Activated T-helper 1 cell treated with Interleukin-2 at 50 U/mL for 16 hours (primary cell): Measurements from ENCODE around the gene PVR.
"Not testable (repeated sequence)": the region's sequence is repeated elsewhere in the genome, so short reads cannot be mapped to it uniquely, and the experiment has no call there.

Source experiments
- DNase-seq: peaks from one replicate; pipeline ENCODE4 v3.0.0-alpha.2; 2020; ENCODE audit warnings: low read depth

PVR gene, protein sequence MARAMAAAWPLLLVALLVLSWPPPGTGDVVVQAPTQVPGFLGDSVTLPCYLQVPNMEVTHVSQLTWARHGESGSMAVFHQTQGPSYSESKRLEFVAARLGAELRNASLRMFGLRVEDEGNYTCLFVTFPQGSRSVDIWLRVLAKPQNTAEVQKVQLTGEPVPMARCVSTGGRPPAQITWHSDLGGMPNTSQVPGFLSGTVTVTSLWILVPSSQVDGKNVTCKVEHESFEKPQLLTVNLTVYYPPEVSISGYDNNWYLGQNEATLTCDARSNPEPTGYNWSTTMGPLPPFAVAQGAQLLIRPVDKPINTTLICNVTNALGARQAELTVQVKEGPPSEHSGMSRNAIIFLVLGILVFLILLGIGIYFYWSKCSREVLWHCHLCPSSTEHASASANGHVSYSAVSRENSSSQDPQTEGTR

DNA sequence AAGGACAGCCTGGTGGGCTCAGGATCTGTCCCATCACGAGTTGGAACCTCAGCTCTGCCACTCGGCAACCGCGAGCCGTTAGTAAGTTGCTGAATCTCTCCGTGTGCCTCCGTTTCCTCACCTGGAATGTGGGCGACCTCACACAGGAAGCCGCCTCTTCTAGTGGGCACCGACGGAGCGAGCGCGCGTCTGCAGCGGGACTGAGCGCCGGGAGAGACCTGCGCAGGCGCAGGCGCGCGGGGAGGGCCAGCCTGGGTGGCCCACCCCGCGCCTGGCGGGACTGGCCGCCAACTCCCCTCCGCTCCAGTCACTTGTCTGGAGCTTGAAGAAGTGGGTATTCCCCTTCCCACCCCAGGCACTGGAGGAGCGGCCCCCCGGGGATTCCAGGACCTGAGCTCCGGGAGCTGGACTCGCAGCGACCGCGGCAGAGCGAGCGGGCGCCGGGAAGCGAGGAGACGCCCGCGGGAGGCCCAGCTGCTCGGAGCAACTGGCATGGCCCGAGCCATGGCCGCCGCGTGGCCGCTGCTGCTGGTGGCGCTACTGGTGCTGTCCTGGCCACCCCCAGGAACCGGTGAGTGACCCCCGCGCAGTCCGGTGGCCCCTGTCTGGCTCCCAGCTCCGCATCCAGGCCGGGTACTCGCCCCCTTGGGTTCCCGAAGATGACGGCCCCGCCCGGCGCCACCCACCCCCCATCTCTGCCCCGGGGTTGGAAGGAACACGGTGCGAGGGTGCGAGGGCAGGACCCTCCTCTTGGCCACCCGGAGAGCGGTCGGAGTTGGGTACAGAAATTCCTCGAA is at the start of gene PVR:
TSS of gene PVR (plus strand) at position 306 of the 797 bp plus-strand sequence. CDS start at position 493, 187 bp downstream.
- DNase-seq = no peak

DNA sequence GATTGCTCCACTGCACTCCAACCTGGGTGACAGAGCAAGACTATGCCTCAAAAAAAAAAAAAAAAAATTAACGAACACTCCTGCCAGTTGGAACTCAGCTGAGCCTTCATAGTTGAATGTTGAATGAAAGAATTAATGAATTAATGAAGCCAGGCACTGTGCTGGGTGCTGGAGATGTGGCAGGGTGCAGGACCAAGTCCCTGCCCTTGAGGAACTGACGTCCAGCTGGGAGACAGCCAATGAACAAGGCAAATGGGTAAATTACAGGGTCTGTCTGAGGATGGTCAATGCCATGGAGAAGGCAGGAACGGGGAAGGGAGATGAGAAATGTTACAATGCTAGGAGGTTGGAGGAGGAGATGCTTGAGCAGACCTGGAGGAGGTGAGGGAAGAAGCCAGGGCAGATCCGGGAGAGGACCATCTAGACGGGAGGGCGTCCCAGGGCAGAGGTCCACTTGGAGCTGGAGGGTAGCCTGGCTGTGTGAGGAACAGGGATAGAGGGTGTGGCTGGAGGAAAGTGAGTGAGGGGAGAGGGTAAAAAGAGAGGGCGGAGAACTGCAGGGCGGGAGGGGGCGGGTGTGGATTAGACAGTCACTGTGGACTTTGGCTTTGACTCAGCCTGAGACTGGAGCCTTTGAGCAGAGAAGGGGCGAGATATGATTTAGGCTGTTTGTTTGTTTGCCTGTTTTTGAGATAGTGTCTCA is 47.1 kb upstream of the PVR start:
- DNase-seq = no peak

DNA sequence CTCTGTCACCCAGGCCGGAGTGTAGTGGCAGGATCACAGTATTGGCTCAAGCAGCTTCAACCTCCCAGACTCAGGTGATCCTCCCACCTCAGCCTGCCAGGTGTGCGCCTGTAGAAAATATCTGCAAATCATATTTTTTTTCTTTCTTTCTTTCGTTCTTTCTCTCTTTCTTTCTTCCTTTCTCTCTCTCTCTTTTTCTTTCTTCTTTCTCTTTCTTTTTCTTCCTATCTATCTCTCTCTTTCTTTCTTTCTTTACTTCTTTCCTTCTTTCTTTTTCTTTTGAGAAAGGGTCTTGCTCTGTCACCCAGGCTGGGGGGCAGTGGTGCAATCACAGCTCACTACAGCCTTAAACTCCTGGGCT is 46.6 kb upstream of the PVR start:
- no peak for DNase-seq

DNA sequence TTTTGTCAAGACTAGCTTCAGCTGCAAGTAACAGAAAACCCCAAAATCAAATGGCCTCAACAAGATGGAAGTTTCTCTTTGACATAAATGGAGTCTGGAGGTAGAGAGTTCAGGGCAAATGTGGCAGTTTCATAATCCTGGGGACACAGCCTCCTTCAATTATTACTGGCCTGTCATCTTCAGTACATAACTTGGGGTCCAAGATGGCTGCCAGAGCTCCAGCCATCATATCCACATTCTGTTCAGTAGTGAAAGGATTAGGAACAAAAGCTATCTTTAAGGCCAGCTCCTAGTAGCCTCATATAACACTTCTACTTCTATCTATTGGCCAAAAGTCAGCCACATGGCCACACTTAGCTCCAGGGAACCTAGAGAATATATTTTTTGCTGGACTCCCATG is 45.4 kb upstream of the PVR start:
- no peak for DNase-seq

DNA sequence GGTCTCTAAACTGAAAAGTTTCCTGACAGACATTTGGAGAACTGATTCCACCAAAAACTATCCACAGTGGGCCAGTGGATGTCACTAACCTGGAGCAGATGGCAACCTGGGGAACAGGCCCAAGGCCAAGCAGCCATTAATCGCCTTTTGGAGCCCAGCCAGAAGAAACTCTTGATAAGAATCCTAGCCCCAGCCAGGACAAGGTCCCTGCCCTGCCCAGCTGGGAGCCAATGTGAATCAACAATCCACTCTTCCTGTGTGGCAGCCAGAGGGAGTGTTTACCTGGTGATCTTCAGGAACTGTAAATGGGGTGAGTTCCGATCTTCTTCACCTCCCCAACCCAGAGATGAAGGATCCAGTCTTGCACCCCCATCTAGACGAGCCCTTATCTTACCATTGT is 44.8 kb upstream of the PVR start:
- no peak for DNase-seq

DNA sequence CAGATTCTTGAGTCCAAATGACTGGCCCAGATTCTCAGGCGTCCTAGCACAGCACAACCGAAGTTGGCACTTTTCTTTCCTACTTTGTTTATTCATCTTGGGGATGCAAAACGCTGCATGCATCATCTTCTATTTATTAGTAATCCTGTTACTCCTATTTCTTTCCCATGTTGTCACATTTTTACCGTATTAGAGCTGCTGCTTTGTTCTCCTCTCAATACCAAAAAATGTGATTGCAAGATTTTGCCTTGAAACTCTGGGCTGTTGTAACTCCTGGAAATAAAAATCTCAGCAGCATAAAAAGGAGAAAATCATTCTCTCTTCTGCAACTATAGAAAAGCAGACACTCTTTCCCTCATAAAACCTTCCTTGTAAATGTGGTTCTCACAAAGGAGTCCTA is 43.2 kb upstream of the PVR start:
- DNase-seq = no peak

DNA sequence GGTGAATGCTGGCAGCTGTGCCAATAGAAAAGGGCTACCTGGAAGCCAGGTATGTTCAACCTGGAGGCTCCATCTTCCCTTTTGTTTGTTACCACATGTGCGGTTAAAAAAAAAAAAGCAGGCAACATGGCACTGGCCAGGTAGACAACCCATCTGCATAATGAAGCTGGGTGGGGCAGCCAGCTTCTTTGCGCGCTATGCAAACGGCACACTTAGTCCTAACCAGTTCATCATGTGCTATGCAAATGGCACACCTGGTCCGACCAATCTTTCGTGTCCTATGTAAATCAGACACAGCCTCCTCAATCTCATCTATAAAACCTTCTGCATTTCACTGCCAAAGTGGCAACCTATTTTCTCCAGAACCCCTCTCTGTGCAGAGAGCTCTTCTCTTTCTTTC is 41.6 kb upstream of the PVR start:
- DNase-seq = no peak

DNA sequence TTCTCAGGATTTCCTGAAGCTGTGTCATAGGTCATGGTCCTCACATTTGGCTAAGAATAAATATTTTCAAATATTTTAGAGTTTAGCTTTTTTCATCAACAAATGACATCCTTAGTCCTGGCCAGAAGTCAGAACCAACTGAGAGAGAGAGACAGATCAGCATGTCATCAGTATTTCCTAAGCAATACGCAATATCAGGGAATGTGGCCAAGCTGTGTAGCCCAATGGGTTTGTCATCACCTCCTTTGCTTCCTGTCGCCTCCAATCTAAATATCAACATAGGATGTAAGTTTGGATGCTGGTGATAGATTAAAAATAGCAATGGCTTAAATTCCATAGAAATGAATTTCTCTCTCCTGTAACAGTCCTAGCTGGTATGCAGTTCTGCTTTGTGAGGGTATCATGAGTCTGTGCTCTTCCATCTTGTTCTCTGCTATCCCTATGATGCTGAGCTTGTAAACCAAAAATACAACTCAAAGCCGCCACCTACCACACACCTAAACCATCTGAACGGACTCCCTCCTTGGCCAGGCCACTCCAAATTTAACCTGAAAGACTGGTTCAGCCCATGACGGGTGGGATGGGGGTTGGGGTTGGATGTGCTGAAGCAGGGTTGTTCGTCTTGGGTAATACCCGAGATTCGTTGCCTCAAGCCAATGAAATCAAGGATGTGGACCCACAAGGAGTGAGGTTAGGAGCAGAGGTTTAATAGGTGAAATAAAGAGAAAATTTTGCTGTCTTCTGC is 40.3 kb upstream of the PVR start:
- no peak for DNase-seq

DNA sequence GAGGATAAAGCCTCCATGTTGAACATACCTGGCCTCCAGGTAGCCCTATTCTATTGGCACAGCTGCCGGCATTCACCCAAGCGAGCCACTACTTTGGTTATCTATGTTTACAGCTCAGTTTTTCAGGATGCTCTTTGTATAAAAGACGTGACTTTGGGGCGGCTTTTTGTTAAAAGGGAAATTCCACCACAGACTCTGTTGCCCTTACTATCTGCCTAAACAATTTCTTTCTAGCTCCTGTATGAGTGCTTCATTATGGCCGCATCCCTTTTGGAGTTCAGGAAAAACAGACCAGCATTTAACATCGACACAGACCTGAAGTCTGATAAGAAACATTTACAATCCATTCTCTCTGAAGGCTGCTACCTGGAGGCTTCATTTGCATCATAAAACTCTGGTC is 39.5 kb upstream of the PVR start:
- DNase-seq = no peak

DNA sequence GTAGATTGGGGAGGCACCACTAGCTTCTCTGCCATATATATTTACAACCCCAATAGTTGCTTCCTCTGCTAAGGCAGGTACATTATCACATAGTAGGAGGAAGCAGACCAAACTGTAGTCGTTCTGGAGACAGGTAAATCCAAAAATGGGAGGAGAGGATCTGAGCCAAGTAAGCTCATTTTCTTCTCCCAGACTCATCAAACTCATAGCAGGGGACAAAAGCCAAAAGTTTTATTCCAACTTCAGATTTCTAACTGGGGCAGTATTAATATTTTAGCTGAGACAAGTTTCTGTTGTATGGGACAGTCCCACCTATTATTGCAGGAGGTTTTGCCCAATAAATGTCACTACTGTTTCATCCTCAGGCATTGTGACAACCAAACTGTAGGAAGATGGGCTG is 38.2 kb upstream of the PVR start:
- no peak for DNase-seq

DNA sequence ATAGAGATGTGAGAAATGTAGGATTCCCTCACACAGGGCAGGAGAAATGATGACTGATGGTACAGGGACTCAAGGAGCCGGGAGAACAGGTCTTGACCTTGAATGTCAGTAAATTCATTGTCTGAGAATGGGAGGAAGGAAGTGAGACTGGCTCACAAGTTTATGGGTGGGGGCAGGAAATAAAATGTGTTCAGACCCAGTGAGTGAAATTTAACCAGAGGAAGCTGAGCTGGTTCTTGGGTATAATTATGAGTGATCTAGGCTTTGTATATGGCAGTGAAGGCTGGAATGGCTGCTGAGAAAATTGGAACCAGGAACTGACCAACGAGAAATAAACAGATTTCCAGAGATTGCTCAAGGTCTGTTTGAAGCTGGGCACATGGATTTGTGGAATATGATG is 36.7 kb upstream of the PVR start:
- no peak for DNase-seq

DNA sequence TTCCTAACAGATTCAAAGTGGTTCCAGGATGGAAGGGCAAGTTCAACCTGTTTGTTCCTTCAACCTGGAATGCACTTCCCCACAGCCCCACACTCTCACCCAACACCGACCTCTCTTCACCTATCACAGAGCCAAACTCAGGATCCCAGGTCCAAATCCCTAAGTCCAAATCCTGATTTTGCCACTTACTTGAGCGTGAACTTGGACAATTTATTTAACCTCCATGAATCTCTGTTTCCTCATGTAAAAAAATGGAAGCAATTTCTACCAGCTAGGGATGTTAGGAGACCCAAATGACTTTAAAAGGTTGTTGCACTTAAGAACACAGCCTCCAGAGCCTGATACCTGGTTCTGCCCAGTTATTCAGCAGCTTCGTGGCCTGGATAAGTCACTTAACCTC is 35.8 kb upstream of the PVR start:
- DNase-seq = no peak

DNA sequence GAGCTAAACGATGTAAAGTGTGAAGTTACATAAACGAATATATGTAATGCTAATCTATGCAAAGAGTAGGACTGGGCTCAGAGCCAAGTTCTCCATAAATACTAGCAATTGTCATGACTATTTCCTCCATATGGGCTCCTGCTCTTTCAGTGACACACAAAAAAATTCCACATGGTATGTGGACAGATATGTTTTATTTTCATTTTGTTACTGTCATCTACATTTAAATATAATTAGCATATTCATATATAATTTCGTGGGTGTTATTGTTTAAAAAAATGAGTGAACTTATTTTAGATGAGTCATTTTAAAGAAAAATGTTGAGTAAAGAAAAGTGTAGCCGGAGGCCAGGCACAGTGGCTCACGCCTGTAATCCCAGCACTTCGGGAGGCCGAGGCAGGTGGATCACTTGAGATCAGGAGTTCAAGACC is 35.3 kb upstream of the PVR start:
- DNase-seq = no peak

DNA sequence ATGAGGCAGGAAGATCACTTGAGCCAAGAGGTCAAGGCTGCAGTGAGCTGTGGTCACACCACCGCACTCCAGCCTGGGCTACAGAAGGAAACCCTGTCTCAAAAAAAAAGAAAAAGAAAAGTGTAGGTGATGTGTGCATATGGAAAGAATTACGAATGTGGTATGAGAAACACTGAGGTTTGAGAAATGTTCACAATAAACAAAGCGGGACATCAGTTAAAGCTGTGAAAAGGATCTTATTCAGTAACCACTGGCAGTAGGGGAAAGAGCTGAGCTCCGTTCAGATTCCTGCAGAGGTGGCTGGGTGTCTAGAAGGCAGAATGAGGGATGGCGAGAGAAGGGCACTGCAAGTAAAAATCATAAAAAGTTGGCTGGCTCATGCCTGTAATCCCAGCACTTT is 34.5 kb upstream of the PVR start:
- DNase-seq = no peak

DNA sequence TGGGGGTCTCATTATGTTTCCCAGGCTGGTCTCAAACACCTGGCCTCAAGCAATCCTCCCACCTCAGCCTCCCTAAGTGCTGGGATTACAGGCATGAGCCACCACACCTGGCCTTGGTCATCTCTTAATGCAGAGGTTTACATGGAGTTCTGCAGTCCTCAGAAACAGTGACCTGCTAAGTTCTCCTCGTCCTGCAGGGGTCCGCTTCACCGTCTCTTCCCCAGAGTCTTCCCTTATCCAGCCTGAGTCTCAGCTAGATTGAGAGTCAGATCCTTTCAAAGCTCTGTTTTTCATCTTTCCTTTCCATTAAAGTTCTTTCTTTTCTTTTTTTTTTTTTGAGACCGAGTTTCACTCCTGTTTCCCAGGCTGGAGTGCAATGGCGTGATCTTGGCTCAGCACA is 33.2 kb upstream of the PVR start:
- not testable (repeated sequence) for DNase-seq

DNA sequence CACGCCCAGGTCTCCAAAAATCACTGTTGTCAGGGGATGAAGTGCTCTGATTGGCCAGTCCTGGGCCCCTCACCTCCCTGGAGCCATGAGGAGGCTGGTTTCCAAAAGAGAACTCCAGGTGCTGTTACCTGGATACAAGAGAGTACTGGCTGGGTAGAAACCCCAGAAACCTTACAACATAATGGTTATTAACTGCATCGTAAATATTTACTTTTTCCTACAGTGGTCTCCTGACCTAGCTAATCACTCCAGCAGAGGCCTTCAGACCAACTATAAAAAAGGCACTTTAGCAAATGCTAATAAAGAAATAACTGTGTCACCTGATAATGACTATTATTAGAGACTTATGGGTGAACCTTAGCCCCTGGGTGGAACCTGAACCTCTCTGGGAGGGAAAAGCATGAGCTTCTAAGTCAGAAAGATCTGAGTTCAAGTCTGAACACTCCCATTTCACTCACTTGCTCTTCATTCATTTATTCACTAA is 31.9 kb upstream of the PVR start:
- DNase-seq = no peak

DNA sequence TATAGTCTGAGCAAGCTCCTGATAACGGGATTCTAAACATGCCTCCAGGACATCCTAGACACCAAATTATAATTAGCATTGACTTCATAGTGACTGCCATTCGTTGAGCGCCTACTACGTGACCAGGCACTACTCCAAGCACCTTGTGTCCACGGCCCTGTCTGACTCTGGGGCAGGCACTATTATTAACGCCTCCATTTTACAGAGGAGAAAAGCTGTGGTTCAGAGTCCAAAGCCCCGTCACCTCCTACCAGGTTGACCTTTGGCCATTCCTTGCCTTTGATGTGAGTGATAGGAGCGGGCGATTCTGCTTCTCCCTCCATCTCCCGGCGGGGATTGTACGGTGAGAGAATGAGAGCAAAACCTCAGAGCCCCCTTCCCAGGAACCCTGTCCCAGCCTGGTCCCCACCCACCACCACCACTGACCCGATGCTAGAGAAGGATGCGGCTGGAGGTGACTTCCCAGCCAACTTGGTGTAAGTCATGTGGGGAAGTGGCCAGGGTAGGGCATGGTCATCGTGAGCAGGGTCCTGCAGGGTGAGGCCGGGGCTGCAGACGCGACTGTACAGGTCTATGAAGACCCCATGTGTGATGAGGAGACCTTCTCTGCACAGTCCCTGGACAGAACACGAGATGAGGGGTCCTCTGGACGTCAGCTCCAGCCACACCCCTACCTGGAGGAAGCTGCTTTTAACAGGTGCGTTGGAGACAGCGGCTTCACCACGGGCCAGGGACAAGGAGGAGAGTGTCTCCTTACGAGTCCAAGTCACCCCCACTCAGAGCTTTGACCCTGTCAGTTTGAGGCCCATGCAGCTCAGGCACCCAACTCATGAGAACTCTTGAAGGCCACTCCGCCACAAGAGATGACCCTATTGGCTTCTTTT is 30.2 kb upstream of the PVR start, which contains the start of gene IGSF23:
TSS of gene IGSF23 (plus strand) at position 269 of the 884 bp plus-strand sequence. CDS start at position 352, 83 bp downstream.
- DNase-seq = no peak

DNA sequence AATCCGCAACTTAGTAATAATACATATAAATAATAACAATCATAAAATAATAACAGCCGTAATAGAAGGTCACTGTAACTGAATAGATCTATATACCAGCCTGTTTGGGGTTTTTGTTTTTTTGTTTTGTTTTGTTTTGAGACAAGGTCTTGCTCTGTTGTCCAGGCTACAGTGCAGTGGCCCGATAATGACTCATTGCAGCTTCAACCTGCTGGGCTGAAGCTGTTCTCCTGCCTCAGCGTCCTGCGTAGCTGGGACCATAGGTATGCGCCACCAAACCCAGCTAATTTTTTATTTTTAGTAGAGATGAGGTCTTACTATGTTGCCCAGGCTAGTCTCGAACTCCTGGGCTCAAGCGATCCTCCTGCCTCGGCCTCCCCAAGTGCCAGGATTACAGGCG is 29.4 kb upstream of the PVR start:
- no peak for DNase-seq

DNA sequence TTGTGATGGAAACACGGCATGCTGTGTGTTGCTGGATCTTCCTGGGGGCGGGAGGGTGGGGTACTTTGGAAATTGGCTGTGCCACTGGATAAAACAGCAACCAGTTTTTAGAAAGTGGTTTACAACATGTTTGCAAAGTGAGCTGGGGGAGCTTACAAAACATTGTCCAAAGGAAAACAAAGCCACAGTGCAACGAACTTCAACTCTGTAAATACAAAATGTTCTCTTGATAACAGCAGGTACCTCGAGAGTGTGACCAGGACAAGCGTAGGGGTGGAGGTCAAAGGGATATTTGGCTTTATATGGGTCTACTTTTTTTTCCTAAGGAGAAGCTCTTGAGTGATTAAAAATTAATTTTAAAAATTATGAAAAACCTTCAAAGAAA is 27.9 kb upstream of the PVR start:
- no peak for DNase-seq

DNA sequence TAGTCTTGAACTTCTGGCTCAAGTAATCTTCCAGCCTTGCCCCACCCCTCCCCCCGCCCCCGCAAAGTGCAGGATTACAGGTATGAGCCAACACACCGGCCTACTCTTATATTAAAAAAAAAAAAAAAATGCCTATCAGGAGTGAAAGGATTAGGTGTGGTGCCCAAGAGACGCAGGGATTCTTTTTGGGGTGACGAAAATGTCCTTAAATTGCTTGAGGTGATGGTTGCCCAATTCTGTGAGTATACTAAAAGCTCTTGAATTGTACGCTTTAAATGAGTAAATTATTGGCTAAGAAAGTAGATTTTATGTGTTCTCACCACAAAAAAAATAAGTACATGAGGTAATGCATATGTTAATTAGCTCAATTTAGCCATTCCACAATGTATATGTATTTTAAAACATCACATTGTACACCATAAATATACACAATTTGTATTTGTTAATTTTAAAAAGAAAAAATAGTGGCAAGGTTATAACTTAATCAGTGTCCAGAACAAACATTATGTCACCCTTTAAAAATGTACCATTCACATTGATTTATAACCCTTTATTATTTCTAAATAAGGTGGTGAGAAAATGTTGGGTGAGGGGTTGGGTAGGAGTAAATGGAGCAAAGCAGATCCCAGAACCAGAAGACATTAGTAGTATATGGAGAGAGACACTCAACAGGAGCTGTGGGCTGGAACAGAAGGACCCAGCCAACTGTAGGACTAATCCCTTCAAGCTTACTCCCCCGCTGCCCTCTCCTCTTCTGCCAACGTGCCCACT is 26.4 kb upstream of the PVR start:
- DNase-seq = no peak
